ENCODE results near the gene ZNF654.

ZNF654 gene

GRCh38 chr3:88149101-88149508, 90.0 kb downstream of the ZNF654 start:
- H3K18ac ChIP-seq (ENCODE audit: low read length) = peak overlapping the region; percentile 95
- H3K79me1 ChIP-seq (ENCODE audit: low read length) = peaks cover 12% of the 10 kb centered on the region
- H3K36me3 ChIP-seq (ENCODE audit: control insufficient read depth in 1 of 2, insufficient read depth in 2 of 2, low read length in 2 of 2) = peaks cover 2 to 3% of the 10 kb centered on the region in 2 experiments
- H2BK12ac ChIP-seq (ENCODE audit: low read length) = no peak overlapping the region
- peak overlapping the region; percentile 7 for H2AK5ac ChIP-seq (ENCODE audit: low read length)
- no peaks in the 10 kb centered on the region for H3K9me3 ChIP-seq (ENCODE audit: insufficient read depth, low read depth, low read length)
- peak overlapping the region; percentile 94 for H3K4me3 ChIP-seq (ENCODE audit: low read depth, low read length)
- H2AFZ ChIP-seq (ENCODE audit: insufficient read depth, low read length, poor library complexity) = peak overlapping the region; percentile 98
- no CpG with 5 or more reads among the region's 16 CpGs for WGBS (ENCODE audit: extremely low coverage, insufficient coverage, insufficient read length)
- H4K8ac ChIP-seq (ENCODE audit: low read depth, low read length) = peak overlapping the region; percentile 98
- peak overlapping the region; percentile 97 for H4K91ac ChIP-seq (ENCODE audit: low read depth, low read length)
- H3K23ac ChIP-seq (ENCODE audit: low read length) = no peak overlapping the region
- peak overlapping the region; percentile 75 for H2BK5ac ChIP-seq (ENCODE audit: low read depth, low read length, poor library complexity)
- H4K12ac ChIP-seq (ENCODE audit: low read depth, low read length) = peak overlapping the region; percentile 99
- no peak overlapping the region for H2BK120ac ChIP-seq (ENCODE audit: insufficient read depth, low read length, poor library complexity)
- H3K4ac ChIP-seq (ENCODE audit: low read depth, low read length) = peak overlapping the region; percentile 93
- peak overlapping the region; percentile 92 for H3K4me2 ChIP-seq (ENCODE audit: low read length)
- peak overlapping the region; percentile 94 for H3K9ac ChIP-seq (ENCODE audit: low read length)
- DNase-seq = no peak
- H3K79me2 ChIP-seq (ENCODE audit: control insufficient read depth, insufficient read depth, low read length, poor library complexity) = peaks cover 8% of the 10 kb centered on the region
- no peaks in the 10 kb centered on the region for H3K27me3 ChIP-seq (ENCODE audit: insufficient read depth, low read length)
- peaks cover 0 to 2% of the 10 kb centered on the region in 2 experiments for H3K4me1 ChIP-seq (ENCODE audit: control insufficient read depth in 1 of 2, insufficient read depth in 2 of 2, low read length in 2 of 2)
- peak overlapping the region; percentile 98 for H3K14ac ChIP-seq (ENCODE audit: low read length)
- peak overlapping the region; percentile 95 for H3K27ac ChIP-seq (ENCODE audit: low read depth, low read length)

- peak within 1 kb of the TSS; percentile 98 for H2AFZ ChIP-seq (ENCODE audit: insufficient read depth, low read length, poor library complexity)
- H3K27ac ChIP-seq (ENCODE audit: low read depth, low read length) = peak within 1 kb of the TSS; percentile 95
- peak within 1 kb of the TSS; percentile 92 for H3K4me2 ChIP-seq (ENCODE audit: low read length)
- H3K9me3 ChIP-seq (ENCODE audit: insufficient read depth, low read depth, low read length) = no peaks in the 10 kb centered on the region
- WGBS (ENCODE audit: extremely low coverage, insufficient coverage, insufficient read length) = no CpG with 5 or more reads among the region's 57 CpGs
- no peak within 1 kb of the TSS for H2BK12ac ChIP-seq (ENCODE audit: low read length)
- H3K36me3 ChIP-seq (ENCODE audit: control insufficient read depth in 1 of 2, insufficient read depth in 2 of 2, low read length in 2 of 2) = peaks cover 4% of the 10 kb centered on the region in 2 experiments
- H2AK5ac ChIP-seq (ENCODE audit: low read length) = peak within 1 kb of the TSS; percentile 7
- H4K91ac ChIP-seq (ENCODE audit: low read depth, low read length) = peak within 1 kb of the TSS; percentile 97
- peak within 1 kb of the TSS; percentile 99 for H4K8ac ChIP-seq (ENCODE audit: low read depth, low read length)
- peak within 1 kb of the TSS; percentile 98 for H3K14ac ChIP-seq (ENCODE audit: low read length)
- peak; percentile 87 to 94 for DNase-seq
- no peaks in the 10 kb centered on the region for H3K27me3 ChIP-seq (ENCODE audit: insufficient read depth, low read length)
- peak within 1 kb of the TSS; percentile 94 for H3K9ac ChIP-seq (ENCODE audit: low read length)
- no peak within 1 kb of the TSS for H3K23ac ChIP-seq (ENCODE audit: low read length)
- peaks cover 8% of the 10 kb centered on the region for H3K79me2 ChIP-seq (ENCODE audit: control insufficient read depth, insufficient read depth, low read length, poor library complexity)
- H2BK5ac ChIP-seq (ENCODE audit: low read depth, low read length, poor library complexity) = peak within 1 kb of the TSS; percentile 75
- peak within 1 kb of the TSS; percentile 84 for H2BK120ac ChIP-seq (ENCODE audit: insufficient read depth, low read length, poor library complexity)
- H3K4me1 ChIP-seq (ENCODE audit: control insufficient read depth in 1 of 2, insufficient read depth in 2 of 2, low read length in 2 of 2) = peaks cover 0 to 2% of the 10 kb centered on the region in 2 experiments
- peak within 1 kb of the TSS; percentile 99 for H4K12ac ChIP-seq (ENCODE audit: low read depth, low read length)
- H3K79me1 ChIP-seq (ENCODE audit: low read length) = peaks cover 12% of the 10 kb centered on the region
- H3K18ac ChIP-seq (ENCODE audit: low read length) = peak within 1 kb of the TSS; percentile 95
- peak within 1 kb of the TSS; percentile 93 for H3K4ac ChIP-seq (ENCODE audit: low read depth, low read length)
- peak within 1 kb of the TSS; percentile 94 for H3K4me3 ChIP-seq (ENCODE audit: low read depth, low read length)
Observed at GRCh38 chr3:88149509-88150362, 90.7 kb downstream of the ZNF654 start, which contains the start of gene C3orf38. Gene C3orf38, plus strand, starts transcription at chr3:88149959. Its CDS starts 94 bp downstream, at chr3:88150053.

- peak overlapping the region; percentile 99 for H4K8ac ChIP-seq (ENCODE audit: low read depth, low read length)
- peaks cover 12% of the 10 kb centered on the region for H3K79me1 ChIP-seq (ENCODE audit: low read length)
- no peaks in the 10 kb centered on the region for H3K27me3 ChIP-seq (ENCODE audit: insufficient read depth, low read length)
- no peak overlapping the region for H2BK12ac ChIP-seq (ENCODE audit: low read length)
- peak overlapping the region; percentile 94 for H3K4me3 ChIP-seq (ENCODE audit: low read depth, low read length)
- peak overlapping the region; percentile 95 for H3K27ac ChIP-seq (ENCODE audit: low read depth, low read length)
- peak overlapping the region; percentile 68 for H3K18ac ChIP-seq (ENCODE audit: low read length)
- H3K9ac ChIP-seq (ENCODE audit: low read length) = peak overlapping the region; percentile 74
- peak overlapping the region; percentile 12 for H2BK120ac ChIP-seq (ENCODE audit: insufficient read depth, low read length, poor library complexity)
- WGBS (ENCODE audit: extremely low coverage, insufficient coverage, insufficient read length) = no CpG with 5 or more reads among the region's 8 CpGs
- no peak overlapping the region for H3K23ac ChIP-seq (ENCODE audit: low read length)
- DNase-seq = peak in 1 of 2 donors; percentile 29
- peaks cover 8% of the 10 kb centered on the region for H3K79me2 ChIP-seq (ENCODE audit: control insufficient read depth, insufficient read depth, low read length, poor library complexity)
- H2AK5ac ChIP-seq (ENCODE audit: low read length) = no peak overlapping the region
- no peak overlapping the region for H4K12ac ChIP-seq (ENCODE audit: low read depth, low read length)
- H2AFZ ChIP-seq (ENCODE audit: insufficient read depth, low read length, poor library complexity) = no peak overlapping the region
- peak overlapping the region; percentile 92 for H3K4me2 ChIP-seq (ENCODE audit: low read length)
- peaks cover 0 to 2% of the 10 kb centered on the region in 2 experiments for H3K4me1 ChIP-seq (ENCODE audit: control insufficient read depth in 1 of 2, insufficient read depth in 2 of 2, low read length in 2 of 2)
- H3K36me3 ChIP-seq (ENCODE audit: control insufficient read depth in 1 of 2, insufficient read depth in 2 of 2, low read length in 2 of 2) = peaks cover 6 to 7% of the 10 kb centered on the region in 2 experiments
- H2BK5ac ChIP-seq (ENCODE audit: low read depth, low read length, poor library complexity) = peak overlapping the region; percentile 54
- no peak overlapping the region for H3K4ac ChIP-seq (ENCODE audit: low read depth, low read length)
- no peaks in the 10 kb centered on the region for H3K9me3 ChIP-seq (ENCODE audit: insufficient read depth, low read depth, low read length)
- H4K91ac ChIP-seq (ENCODE audit: low read depth, low read length) = peak overlapping the region; percentile 70
- H3K14ac ChIP-seq (ENCODE audit: low read length) = peak overlapping the region; percentile 82
Observed at GRCh38 chr3:88150371-88150770, 91.3 kb downstream of the ZNF654 start.

GRCh38 chr3:88150806-88151205, 91.8 kb downstream of the ZNF654 start:
- no peak overlapping the region for H2BK12ac ChIP-seq (ENCODE audit: low read length)
- H4K8ac ChIP-seq (ENCODE audit: low read depth, low read length) = no peak overlapping the region

More at GRCh38 chr3:88150806-88151205, 91.8 kb downstream of the ZNF654 start:
- Histone ChIP-seq H4K91ac (ENCODE audit: low read depth, low read length) (no peak overlapping the region), H3K9ac (ENCODE audit: low read length) (no peak overlapping the region), H3K23ac (ENCODE audit: low read length) (no peak overlapping the region), H3K27me3 (ENCODE audit: insufficient read depth, low read length) (no peaks in the 10 kb centered on the region), H2AFZ (ENCODE audit: insufficient read depth, low read length, poor library complexity) (no peak overlapping the region), H3K4me2 (ENCODE audit: low read length) (peak overlapping the region; percentile 36), H3K4ac (ENCODE audit: low read depth, low read length) (no peak overlapping the region), H3K79me2 (ENCODE audit: control insufficient read depth, insufficient read depth, low read length, poor library complexity) (peaks cover 8% of the 10 kb centered on the region), H2BK5ac (ENCODE audit: low read depth, low read length, poor library complexity) (no peak overlapping the region), H3K4me1 (ENCODE audit: control insufficient read depth in 1 of 2, insufficient read depth in 2 of 2, low read length in 2 of 2) (peaks cover 0 to 2% of the 10 kb centered on the region in 2 experiments), H3K36me3 (ENCODE audit: control insufficient read depth in 1 of 2, insufficient read depth in 2 of 2, low read length in 2 of 2) (peaks cover 6 to 9% of the 10 kb centered on the region in 2 experiments), H3K14ac (ENCODE audit: low read length) (no peak overlapping the region), H3K18ac (ENCODE audit: low read length) (no peak overlapping the region), H4K12ac (ENCODE audit: low read depth, low read length) (no peak overlapping the region), H2AK5ac (ENCODE audit: low read length) (no peak overlapping the region), H3K9me3 (ENCODE audit: insufficient read depth, low read depth, low read length) (no peaks in the 10 kb centered on the region), H2BK120ac (ENCODE audit: insufficient read depth, low read length, poor library complexity) (no peak overlapping the region), H3K4me3 (ENCODE audit: low read depth, low read length) (no peak overlapping the region), H3K79me1 (ENCODE audit: low read length) (peaks cover 12% of the 10 kb centered on the region), H3K27ac (ENCODE audit: low read depth, low read length) (no peak overlapping the region)
- no CpG with 5 or more reads among the region's 6 CpGs for WGBS (ENCODE audit: extremely low coverage, insufficient coverage, insufficient read length)
- DNase-seq = no peak
